Measurements from ENCODE around the gene OAS2.

DNA sequence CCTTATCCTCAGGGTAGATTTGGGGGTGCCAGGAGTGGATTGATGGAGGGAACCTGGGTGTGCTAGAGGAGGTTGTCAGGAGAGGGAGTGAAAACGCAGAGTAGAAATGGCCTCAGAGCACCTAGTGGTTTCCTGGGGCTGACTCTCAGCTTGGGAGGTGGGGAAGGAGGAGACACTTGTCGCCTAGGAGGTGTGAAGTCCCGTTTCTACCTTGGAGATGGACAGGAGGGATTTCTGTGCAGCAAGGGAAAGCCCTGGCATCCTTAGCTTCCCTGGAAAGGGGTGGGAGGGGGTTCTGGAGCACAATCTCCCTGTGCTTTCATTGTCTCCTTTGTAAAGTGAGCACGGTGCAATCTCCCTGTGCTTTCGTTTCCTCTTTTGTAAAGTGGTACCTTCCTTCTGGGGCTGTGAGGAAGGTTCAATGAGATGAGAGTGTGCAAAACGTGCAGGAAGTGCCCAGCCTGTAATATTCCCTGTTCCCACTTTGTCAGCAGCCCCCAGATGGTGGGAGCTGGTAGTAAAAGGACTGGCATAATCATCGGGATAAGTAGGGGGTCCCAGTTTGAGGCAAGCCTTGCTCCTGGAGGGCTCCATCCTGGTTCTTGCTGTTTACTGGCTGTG is 38.4 kb upstream of the OAS2 start:
- TF ChIP-seq EZH2 (IDR thresholded peaks at IDR 0.05; ENCODE audit: borderline replicate concordance, low read length), result no peak
- TF ChIP-seq, protein P1, sequence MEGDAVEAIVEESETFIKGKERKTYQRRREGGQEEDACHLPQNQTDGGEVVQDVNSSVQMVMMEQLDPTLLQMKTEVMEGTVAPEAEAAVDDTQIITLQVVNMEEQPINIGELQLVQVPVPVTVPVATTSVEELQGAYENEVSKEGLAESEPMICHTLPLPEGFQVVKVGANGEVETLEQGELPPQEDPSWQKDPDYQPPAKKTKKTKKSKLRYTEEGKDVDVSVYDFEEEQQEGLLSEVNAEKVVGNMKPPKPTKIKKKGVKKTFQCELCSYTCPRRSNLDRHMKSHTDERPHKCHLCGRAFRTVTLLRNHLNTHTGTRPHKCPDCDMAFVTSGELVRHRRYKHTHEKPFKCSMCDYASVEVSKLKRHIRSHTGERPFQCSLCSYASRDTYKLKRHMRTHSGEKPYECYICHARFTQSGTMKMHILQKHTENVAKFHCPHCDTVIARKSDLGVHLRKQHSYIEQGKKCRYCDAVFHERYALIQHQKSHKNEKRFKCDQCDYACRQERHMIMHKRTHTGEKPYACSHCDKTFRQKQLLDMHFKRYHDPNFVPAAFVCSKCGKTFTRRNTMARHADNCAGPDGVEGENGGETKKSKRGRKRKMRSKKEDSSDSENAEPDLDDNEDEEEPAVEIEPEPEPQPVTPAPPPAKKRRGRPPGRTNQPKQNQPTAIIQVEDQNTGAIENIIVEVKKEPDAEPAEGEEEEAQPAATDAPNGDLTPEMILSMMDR (IDR thresholded peaks at IDR 0.05; ENCODE audit: low read length), result no peak; the same call in 1 of the 2 replicates

Data from OCI-LY1 (cell line).